GM21786 (cell line): Measurements from ENCODE around the gene FUCA1.
A peak's percentile ranks its signal among the peaks of the same experiment; 100 is the strongest.
"Not testable (repeated sequence)": the region's sequence is repeated elsewhere in the genome, so short reads cannot be mapped to it uniquely, and the experiment has no call there.

Source experiments
- ATAC-seq: cut with Tn5 transposase; IDR thresholded peaks from one replicate; pipeline ENCODE4 v1.9.1; 2021; ENCODE audit not compliant: unreplicated experiment

Gene FUCA1

DNA sequence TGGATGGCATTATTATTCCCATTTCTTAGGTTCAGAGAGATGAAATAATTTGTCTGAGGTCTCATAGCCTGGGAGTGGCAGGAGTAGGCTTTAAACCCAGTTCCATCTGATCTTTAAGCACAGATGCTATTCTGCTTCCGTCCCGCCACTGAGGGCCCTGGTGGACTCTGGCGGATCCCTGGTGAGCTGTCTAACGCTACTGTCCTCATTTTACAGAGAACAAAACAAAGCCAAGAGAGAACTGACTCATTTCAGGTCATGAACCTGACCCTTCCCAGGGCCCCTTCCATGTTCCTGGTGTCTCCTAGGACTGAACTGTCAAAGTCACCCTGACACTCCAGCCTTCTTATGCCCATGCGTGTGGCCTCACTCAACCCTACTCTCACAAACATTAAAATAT is 64.4 kb downstream of the FUCA1 start:
- no peak for ATAC-seq

DNA sequence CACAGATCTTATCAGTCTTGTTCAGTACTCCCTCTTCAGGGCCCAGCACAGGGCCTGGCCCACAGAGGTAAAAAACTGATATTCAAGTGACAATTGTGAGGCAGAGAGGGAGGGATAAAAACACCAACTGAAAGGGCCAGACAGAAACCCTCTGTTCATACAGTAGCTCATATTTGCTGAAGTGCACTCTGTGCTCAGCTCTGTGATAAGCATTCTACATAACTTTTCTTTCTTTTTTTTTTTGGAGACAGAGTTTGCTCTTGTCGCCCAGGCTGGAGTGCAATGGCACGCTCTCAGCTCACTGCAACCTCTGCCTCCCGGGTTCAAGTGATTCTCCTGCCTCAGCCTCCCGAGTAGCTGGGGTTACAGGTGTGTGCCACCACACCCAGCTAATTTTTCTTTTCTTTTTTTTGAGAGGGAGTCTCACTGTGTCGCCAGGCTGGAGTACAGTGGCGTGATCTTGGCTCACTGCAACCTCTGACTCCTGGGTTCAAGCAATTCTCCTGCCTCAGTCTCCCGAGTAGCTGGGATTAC is 65.2 kb downstream of the FUCA1 start:
- not testable (repeated sequence) for ATAC-seq

DNA sequence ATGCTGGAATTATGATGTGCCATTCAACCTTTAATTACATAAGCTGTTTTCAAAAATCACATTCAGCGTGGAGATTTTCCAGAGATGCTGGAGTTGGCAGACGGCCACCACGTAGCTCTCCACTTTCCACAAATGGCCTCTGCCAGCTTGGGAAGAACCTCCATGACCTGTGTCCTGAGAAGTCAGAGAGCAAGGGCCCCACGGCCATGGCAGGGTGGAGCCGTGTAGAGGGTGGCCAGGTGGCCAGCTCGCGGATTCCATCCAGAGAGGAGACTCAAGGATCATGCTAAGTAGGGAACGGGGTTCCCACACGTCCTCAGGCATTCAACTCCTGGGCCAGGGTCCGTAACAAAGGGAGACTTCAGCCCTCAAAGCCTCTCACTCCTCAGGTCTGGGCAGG is 66.2 kb downstream of the FUCA1 start:
- no peak for ATAC-seq

DNA sequence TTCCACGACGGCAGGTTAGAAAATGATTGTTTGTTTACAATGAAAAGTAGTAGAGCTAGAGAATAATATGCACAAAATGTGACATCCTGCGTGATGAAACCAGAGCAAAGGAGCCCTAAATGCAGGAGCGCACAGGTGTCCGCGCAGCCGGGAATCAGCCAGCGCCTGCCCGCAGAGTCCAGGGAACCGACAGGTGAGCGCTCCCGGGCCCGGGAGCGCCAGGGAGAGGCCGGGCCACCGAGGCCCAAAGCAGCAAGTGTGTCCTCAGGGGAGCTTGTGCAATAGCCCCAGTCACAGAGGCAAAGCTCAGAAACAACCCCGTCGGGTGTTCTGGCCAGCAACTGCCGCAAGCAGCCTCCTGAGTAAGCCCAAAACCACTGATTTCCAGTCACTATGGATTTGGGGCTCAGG is 66.7 kb downstream of the FUCA1 start:
- no peak for ATAC-seq

DNA sequence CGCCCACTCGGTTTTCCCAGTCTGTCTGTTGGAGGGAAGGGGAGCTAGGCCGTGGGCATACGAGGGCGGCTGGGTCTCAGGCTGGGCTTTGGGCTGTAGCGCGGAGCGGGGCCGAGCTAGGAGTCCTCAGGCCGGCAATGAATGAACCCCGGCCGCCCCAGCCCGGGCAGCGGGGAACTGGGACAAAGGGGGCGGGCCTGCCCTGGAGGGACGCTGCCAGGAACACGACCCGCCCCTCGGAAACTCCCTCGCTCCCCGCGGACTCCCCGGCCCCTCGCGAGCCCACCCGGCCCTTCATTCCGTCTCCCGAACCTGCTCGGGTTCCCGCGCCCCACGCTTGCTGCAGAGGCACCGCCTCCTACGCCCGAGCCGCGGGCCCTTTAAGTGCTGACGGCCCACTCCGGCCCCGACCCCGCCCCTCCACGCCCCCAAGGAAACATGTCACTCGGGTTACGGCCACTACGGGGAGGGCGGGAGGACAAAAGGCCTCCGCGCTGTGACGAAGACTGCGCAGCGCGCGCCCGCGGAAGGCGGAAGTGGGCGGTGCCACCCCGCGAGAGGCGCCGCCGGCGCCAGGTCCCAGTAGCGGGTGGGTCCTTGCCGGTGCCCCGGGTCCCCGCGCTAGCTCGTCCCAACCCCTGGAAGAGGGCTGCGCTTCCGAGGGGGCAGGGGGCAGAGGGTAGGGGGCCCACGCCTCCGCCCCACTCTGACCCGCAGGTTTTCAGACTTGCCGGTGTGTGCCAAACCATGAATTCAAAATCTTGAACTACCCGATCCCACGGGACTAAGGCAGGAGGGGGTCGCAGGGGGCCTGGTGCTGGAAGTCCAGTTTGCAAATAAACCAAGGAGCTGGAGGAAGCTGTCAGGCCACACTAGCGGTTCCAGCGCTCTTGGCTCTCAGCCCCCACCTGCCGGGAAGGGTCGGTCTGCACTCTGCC is 67.4 kb downstream of the FUCA1 start, which contains the start of gene GALE:
Gene GALE, minus strand, starts transcription at position 355 of the 938 bp plus-strand sequence. CDS start 1,747 bp downstream, outside the sequence.
- peak; percentile 76 for ATAC-seq

DNA sequence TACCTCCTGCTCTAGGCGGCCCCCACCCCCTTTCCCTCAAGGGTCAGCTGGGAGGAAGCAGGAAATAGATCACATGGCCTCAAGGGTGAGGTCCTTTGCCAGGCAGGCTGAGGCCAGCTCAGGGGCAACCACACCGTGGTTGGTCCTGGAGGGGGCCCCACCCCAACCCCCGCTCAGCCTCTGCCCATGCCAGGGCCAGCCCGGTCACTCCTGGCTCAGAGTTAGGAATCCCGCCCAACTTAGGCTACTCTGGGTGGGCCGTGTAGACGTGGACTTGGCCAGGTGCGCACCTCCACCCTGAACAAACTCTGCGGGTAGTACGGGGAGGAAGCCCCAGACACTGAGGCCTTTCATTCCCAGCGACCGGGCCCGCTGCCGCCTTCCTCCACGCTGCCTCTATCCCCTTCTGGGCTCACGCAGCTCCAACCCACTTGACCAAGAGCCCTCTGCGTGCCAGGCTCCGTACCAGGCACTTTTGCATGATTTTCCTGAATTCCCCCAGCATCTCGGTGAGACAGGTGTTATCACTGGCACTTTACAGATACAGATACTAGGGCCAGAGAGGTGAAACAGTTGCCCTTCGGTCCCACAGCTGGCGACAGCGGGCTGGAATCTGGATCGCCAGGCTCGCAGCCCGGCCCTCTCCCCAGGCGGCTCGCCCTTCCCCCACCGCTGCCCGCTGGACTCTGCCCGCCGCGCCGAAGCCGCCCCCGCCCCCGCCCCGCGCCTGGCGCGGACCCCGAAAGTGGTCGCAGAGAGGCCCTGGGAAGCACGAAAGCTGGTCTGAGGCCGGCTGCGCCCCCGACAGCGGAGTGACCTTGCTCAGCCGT is 68.3 kb downstream of the FUCA1 start:
- peak; percentile 2 for ATAC-seq

DNA sequence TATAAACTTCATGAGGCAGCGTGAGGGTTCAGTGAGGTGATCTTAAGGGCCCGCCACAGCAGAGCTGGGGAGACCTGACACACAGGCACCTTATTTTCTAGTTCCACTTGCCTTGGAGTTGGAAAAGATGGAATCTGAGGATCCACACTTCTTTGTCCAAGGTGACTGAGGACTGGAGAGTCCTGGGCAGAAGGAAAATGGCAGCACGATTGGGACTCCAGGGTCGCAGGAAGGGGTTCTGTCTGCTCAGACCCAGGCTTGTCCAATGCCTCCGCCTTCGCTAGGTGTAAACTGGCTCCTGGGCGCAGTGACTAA is 68.9 kb downstream of the FUCA1 start:
- ATAC-seq: no peak

DNA sequence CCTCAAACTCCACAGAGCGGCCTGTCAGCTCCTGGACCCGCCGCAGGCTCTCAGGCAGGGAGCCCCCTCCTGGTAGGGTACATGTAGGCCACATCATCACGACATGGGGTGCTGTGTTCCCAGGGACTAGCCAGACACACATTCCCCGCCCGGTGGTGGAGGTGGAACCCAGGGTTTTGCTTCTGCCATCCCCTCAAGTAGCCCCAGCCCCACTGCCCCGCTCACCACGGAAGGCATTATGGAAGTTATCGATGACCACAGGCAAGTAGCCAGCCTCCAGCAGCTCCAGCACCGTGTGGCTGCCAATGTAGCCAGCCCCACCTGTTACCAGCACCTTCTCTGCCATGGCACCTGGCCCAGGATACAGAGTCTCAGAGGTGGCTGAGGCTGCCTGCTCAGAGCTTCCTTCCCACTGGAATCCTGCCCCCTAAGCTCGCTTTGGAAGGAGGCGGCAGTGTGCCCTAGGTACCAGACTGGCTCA is 69.4 kb downstream of the FUCA1 start:
- ATAC-seq: no peak

DNA sequence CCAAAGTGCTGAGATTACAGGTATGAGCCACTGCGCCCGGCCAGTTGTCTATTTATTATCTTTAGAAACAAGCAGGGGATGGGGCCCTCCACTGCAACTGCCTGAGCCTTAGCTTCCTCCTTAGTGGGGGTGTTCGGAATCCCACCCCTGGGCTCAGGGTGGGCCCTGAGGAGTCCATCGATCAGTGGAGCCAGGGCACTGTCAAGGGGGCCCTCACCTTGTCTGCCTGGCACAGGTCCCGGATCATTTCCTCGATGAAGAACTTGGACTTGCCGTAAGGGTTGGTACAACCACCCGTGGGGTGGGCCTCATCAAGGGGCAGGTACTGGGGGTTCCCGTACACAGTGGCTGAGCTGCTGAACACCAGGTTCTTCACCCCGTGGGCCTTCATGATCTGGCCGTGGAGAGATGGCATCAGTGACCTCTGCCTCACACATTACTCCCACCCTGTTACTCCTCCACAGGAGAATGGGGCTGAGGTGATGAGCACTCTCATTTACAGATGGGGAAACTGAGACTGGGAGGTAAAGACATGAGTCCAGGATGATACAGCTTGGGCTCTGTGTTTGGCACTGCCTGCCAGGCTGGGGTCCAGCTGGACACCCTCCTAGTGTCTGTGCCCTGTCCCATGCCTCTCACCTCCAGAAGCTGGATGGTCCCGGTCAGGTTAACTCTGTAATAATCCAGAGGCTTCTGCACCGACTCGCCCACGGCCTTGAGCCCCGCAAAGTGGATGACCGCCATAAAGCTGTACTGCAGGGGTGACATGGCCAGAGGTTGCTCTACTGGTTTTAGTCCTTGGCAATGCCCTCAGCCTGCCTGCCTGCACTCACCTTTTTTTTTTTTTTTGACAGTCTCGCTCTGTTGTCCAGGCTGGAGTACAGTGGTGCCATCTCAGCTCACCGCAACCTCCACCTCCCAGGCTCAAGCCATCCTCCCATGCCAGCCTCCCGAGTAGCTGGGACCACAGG is 70.3 kb downstream of the FUCA1 start:
- ATAC-seq: no peak

DNA sequence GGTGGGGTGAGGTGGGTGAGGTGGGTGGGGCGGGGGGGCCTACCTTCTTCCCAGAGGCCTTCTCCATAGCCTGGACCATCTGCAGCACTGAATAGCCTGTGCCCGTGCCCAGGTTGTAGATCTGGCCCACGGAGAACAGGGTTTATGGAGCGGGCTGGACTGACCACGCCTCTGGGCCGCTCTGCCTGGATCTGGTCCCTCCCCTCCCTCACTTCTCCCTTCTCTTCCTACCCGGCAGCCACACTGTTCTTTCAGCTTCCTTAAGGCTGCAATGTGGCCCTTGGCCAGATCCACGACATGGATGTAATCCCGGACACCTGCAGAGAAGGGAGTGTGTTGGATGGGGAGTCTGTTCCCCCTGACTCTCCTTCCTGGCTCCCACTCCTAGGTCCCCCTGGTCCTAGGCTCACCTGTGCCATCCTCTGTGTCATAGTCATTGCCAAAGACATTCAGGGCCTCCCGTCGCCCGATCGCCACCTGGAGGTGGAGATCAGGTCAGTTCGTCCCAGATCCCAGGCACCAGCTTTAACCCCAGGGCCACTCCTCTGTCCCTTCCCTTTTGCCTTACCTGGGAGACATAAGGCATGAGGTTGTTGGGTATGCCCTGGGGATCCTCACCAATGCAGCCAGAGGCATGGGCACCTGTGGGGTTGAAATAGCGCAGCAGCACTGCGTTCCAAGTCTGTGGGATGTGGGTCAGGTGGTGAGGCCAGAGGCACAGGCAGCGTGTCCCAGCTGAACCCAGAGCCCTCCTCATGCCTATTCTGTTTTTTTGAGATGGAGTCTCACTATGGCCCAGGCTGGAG is 71.4 kb downstream of the FUCA1 start:
- no peak for ATAC-seq

DNA sequence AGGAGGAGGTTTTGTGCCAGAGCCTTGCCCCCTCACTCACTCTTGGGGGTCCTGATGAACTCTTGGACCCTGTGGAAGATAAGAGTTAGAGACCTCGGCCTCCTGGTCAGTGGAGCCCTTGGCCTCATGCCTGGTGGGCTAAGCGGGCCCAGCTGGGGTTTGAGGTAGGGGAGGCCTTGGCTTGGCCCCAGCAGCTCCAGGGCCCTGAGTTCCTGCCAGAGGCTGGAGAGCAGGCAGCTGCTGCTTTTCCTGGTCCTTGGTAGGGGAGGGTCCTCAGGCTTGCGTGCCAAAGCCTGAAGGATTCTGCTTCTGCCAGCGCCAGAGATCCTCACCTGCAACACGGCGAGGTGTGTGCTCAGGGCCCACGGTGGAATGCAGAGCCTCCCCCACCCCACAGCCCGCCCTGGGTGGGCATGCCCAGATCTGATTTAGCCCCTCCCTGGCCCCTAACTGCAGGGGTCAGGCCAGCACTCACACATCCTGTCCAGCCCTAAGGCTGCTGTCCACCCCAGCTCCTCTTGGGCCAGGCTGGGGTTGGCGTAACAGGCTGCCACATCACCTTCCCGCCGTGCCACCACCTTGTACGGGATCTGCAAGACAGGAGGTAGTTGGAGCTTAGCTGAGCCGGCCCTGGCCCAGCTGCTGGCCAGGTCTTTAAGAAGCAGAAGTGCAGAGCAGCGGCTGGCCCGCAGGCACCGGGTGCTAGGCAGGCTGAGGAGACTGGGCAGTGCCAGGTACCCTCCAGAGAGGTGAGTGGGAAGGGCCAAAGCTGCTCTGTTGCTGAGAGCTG is 72.2 kb downstream of the FUCA1 start:
- no peak for ATAC-seq
